ENCODE results near the gene MSMB. TPM values are rescaled to one million over a fixed set of nuclear protein-coding genes. Genes with fewer than 3 reads are reported as not detected.
"Not testable (repeated sequence)": the region's sequence is repeated elsewhere in the genome, so short reads cannot be mapped to it uniquely, and the experiment has no call there.

Gene MSMB
- total RNA-seq, 1 donor from 2014 or later = not detected

- H3K4me1 Mint-ChIP-seq; intact Hi-C loops (cut with micrococcal nuclease); H3K27ac Mint-ChIP-seq; H3K4me3 Mint-ChIP-seq; H3K9me3 Mint-ChIP-seq; H3K27me3 Mint-ChIP-seq; DNase-seq: not testable (repeated sequence)
- H3K36me3 Mint-ChIP-seq (ENCODE audit: low read depth) = peaks cover 62% of the 10 kb centered on the region
Observed at GRCh38 chr10:46002189-46002687, 43.8 kb downstream of the MSMB start.

GRCh38 chr10:46001187-46001756 lies 44.8 kb downstream of the MSMB start:
- intact Hi-C loops (cut with micrococcal nuclease) = no loop called here
- DNase-seq = no peak
- Mint-ChIP-seq H3K27ac (no peak overlapping the region), H3K4me1 (peaks cover 4% of the 10 kb centered on the region), H3K36me3 (ENCODE audit: low read depth) (peaks cover 55% of the 10 kb centered on the region), H3K4me3 (no peak overlapping the region), H3K27me3 (no peaks in the 10 kb centered on the region), H3K9me3 (no peaks in the 10 kb centered on the region)

GRCh38 chr10:46000538-46000937 lies 45.5 kb downstream of the MSMB start:
- H3K36me3 Mint-ChIP-seq (ENCODE audit: low read depth) = peaks cover 53% of the 10 kb centered on the region
- intact Hi-C loops (cut with micrococcal nuclease) = no loop called here
- H3K27me3 Mint-ChIP-seq = no peaks in the 10 kb centered on the region
- no peak overlapping the region for H3K27ac Mint-ChIP-seq
- no peak overlapping the region for H3K4me3 Mint-ChIP-seq
- H3K4me1 Mint-ChIP-seq = peaks cover 4% of the 10 kb centered on the region
- H3K9me3 Mint-ChIP-seq = no peaks in the 10 kb centered on the region
- no peak for DNase-seq

GRCh38 chr10:45999955-46000354 lies 46.1 kb downstream of the MSMB start:
- H3K27me3 Mint-ChIP-seq; H3K4me1 Mint-ChIP-seq; H3K27ac Mint-ChIP-seq; DNase-seq; intact Hi-C loops (cut with micrococcal nuclease); H3K4me3 Mint-ChIP-seq; H3K9me3 Mint-ChIP-seq: not testable (repeated sequence)
- H3K36me3 Mint-ChIP-seq (ENCODE audit: low read depth) = peaks cover 49% of the 10 kb centered on the region

- no peak for DNase-seq
- Mint-ChIP-seq H3K4me1 (peaks cover 4% of the 10 kb centered on the region), H3K36me3 (ENCODE audit: low read depth) (peaks cover 48% of the 10 kb centered on the region), H3K9me3 (no peaks in the 10 kb centered on the region), H3K4me3 (no peak overlapping the region), H3K27me3 (no peaks in the 10 kb centered on the region), H3K27ac (no peak overlapping the region)
- intact Hi-C loops (cut with micrococcal nuclease) = no loop called here
Observed at GRCh38 chr10:45997994-45998763, 47.9 kb downstream of the MSMB start.

- Mint-ChIP-seq H3K9me3 (no peaks in the 10 kb centered on the region), H3K36me3 (ENCODE audit: low read depth) (peaks cover 49% of the 10 kb centered on the region), H3K4me1 (peaks cover 4% of the 10 kb centered on the region), H3K4me3 (no peak overlapping the region), H3K27me3 (no peaks in the 10 kb centered on the region), H3K27ac (no peak overlapping the region)
- no peak for DNase-seq
- intact Hi-C loops (cut with micrococcal nuclease) = no loop called here
Observed at GRCh38 chr10:45997557-45997956, 48.5 kb downstream of the MSMB start.

- peaks cover 27% of the 10 kb centered on the region for H3K36me3 Mint-ChIP-seq (ENCODE audit: low read depth)
- intact Hi-C loops (cut with micrococcal nuclease); H3K4me3 Mint-ChIP-seq; H3K4me1 Mint-ChIP-seq; H3K9me3 Mint-ChIP-seq; H3K27ac Mint-ChIP-seq; H3K27me3 Mint-ChIP-seq; DNase-seq: not testable (repeated sequence)
Observed at GRCh38 chr10:45985590-45985989, 60.5 kb downstream of the MSMB start.

- H3K27me3 Mint-ChIP-seq; H3K4me3 Mint-ChIP-seq; H3K27ac Mint-ChIP-seq; H3K9me3 Mint-ChIP-seq; H3K4me1 Mint-ChIP-seq; DNase-seq; intact Hi-C loops (cut with micrococcal nuclease): not testable (repeated sequence)
- H3K36me3 Mint-ChIP-seq (ENCODE audit: low read depth) = peaks cover 25% of the 10 kb centered on the region
Observed at GRCh38 chr10:45984473-45984872, 61.6 kb downstream of the MSMB start.

- intact Hi-C loops (cut with micrococcal nuclease); H3K27me3 Mint-ChIP-seq; H3K9me3 Mint-ChIP-seq; H3K4me3 Mint-ChIP-seq; H3K27ac Mint-ChIP-seq; H3K4me1 Mint-ChIP-seq: not testable (repeated sequence)
- peak; percentile 86 for DNase-seq
- peaks cover 23% of the 10 kb centered on the region for H3K36me3 Mint-ChIP-seq (ENCODE audit: low read depth)
Observed at GRCh38 chr10:45983538-45984186, 62.4 kb downstream of the MSMB start.

Other genes starting within 250 kb of the MSMB start
- gene AGAP4, start 198.8 kb downstream of the MSMB start, total RNA-seq = 20.8 and 21.0 TPM in 2 replicates
- gene TIMM23, start 73.8 kb downstream of the MSMB start, total RNA-seq = 105 and 110 TPM in 2 replicates
- 95.2 and 98.2 TPM in 2 replicates for gene NCOA4, start 15.6 kb downstream of the MSMB start, total RNA-seq
- gene ANTXRL, start 240.7 kb upstream of the MSMB start, total RNA-seq = not detected in 2 replicates

All from activated CD4-positive, alpha-beta T cell treated with anti-CD3 and anti-CD28 coated beads, Interleukin-2, amount 10 ng/mL, durations not matched to agents 24 days and 14 days (primary cell).